Spleen (tissue), 7 donors: ENCODE data around the gene SLC25A47.

Experiments used
- POLR2AphosphoS5 ChIP-seq, 3 donors: sonication (generic); formaldehyde crosslinking; IDR thresholded peaks; one replicate each; pipeline ENCODE4 v1.5.1; 2017; ENCODE audit warnings: antibody characterized with exemption in 3 of 3
- TF ChIP-seq, protein P1 (sequence below), 11 experiments: fragments of 200-600 bp in 7 of 11; fragments of 450-650 bp in 4 of 11; sonication (generic) in 4 of 11; IDR thresholded peaks in 8 of 11; conservative IDR thresholded peaks in 3 of 11; 1 replicate in 7 of 11; 2 replicates in 4 of 11; pipeline versions ENCODE4 v1.4.0 to v1.8.0; 2016 to 2021; ENCODE audit warnings: antibody characterized with exemption in 11 of 11, inconsistent platforms in 4 of 11, mild to moderate bottlenecking in 1 of 11
- donor health status: DM: no; HTN: no; CAD: no; lungs with moderate emphysema.
- donor health status: DM: no; HTN: no; CAD: no.
- donor health status: DM: no; HTN: no; CAD: no.

DNA sequence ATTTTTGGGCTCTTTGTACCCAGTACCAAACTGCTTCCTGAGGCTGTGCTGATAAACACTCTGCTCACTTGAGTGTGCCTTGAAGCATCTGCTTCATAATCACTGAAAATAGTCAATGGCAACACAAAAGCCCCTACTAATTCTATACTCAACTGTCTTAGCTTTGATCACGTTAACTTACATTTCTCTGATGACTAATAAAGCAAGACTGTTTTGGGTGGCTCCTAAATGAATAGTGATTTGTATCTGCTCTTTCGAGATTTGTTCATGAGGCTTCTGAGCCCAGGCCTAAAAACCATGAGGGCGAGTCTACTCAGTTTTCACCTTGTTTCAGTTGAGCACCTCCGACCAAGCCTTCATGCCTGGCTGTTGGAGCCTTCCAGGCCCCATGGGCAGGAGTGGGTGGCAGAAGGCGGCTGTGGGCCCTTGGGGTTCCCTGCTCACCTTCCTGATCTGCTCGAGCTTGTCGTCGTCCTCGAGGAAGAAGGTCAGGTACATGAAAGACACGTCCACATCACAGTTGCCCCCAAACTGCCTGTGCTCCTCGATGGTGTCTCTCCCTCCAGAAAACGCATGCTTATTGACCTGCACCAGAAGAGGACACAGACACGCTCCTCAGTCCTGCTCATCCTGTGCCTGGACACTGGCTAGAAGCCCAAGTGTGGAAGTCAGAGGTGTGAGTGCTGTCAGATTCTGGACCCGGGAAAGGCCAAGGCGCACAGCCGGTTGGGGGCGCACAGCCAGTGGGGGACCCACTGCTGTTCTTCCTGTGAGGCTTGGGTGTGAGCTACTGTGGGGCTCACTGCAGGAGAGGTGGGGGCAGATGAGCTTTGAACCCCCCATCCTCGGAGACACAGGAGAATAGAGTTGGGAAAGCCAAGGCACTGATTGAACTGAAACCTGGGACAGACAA is 13.7 kb downstream of the SLC25A47 start:
- no peak for TF ChIP-seq POLR2AphosphoS5 (IDR thresholded peaks at IDR 0.05)
- TF ChIP-seq, protein P1, sequence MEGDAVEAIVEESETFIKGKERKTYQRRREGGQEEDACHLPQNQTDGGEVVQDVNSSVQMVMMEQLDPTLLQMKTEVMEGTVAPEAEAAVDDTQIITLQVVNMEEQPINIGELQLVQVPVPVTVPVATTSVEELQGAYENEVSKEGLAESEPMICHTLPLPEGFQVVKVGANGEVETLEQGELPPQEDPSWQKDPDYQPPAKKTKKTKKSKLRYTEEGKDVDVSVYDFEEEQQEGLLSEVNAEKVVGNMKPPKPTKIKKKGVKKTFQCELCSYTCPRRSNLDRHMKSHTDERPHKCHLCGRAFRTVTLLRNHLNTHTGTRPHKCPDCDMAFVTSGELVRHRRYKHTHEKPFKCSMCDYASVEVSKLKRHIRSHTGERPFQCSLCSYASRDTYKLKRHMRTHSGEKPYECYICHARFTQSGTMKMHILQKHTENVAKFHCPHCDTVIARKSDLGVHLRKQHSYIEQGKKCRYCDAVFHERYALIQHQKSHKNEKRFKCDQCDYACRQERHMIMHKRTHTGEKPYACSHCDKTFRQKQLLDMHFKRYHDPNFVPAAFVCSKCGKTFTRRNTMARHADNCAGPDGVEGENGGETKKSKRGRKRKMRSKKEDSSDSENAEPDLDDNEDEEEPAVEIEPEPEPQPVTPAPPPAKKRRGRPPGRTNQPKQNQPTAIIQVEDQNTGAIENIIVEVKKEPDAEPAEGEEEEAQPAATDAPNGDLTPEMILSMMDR (IDR thresholded peaks at IDR 0.05 in 8 of 11, conservative IDR thresholded peaks at IDR 0.05 in 3 of 11) = no peak
